Mucosa of gallbladder (tissue), 1 donor: Measurements from ENCODE around the gene BMPR1A. TPM values are rescaled to one million over a fixed set of nuclear protein-coding genes. Genes with fewer than 3 reads are reported as not detected.
"Not testable (repeated sequence)": the region's sequence is repeated elsewhere in the genome, so short reads cannot be mapped to it uniquely, and the experiment has no call there.

Experiments
- DNase-seq: peaks from one replicate; pipeline ENCODE4 v3.0.0-alpha.2; 2020; ENCODE audit warnings: low spot score
- total RNA-seq: library from RNA; stranded (reverse); gene quantifications from one replicate; pipeline ENCODE4 v1.2.1, GENCODE V29; 2021
- donor health status: DM: no; HTN: no; CAD: no.

The BMPR1A gene
- total RNA-seq, 1 donor from 2014 or later, result 55.3 TPM

GRCh38 chr10:86729677-86730076 lies 26.7 kb upstream of the BMPR1A start:
- no peak for DNase-seq

- peak; percentile 81 for DNase-seq
Measured at GRCh38 chr10:86730227-86730626, 26.2 kb upstream of the BMPR1A start.

GRCh38 chr10:86732771-86733170 lies 23.6 kb upstream of the BMPR1A start:
- no peak for DNase-seq

- DNase-seq, result peak; percentile 55
Measured at GRCh38 chr10:86733260-86733671, 23.2 kb upstream of the BMPR1A start.

GRCh38 chr10:86734207-86734988 lies 22.0 kb upstream of the BMPR1A start:
- DNase-seq, result no peak

- not testable (repeated sequence) for DNase-seq
Measured at GRCh38 chr10:86735278-86735677, 21.1 kb upstream of the BMPR1A start.

- DNase-seq, result no peak
Measured at GRCh38 chr10:86742230-86742629, 14.2 kb upstream of the BMPR1A start.

- DNase-seq, result peak; percentile 11
Measured at GRCh38 chr10:86744067-86744725, 12.2 kb upstream of the BMPR1A start.

- DNase-seq, result no peak
Measured at GRCh38 chr10:86747796-86748581, 8.4 kb upstream of the BMPR1A start.

- DNase-seq, result no peak
Measured at GRCh38 chr10:86749854-86750253, 6.6 kb upstream of the BMPR1A start.

GRCh38 chr10:86751477-86751876 lies 4.9 kb upstream of the BMPR1A start:
- DNase-seq, result no peak

GRCh38 chr10:86752311-86752710 lies 4.1 kb upstream of the BMPR1A start:
- DNase-seq, result no peak

- no peak for DNase-seq
Measured at GRCh38 chr10:86753051-86753450, 3.4 kb upstream of the BMPR1A start.

GRCh38 chr10:86753638-86754434 lies 2.6 kb upstream of the BMPR1A start:
- DNase-seq, result no peak

- no peak for DNase-seq
Measured at GRCh38 chr10:86755454-86755739, 1.0 kb upstream of the BMPR1A start.

- DNase-seq, result peak; percentile 92
Measured at GRCh38 chr10:86755740-86756510, 494 bp upstream of the BMPR1A start.

GRCh38 chr10:86757113-86757972 lies 924 bp downstream of the BMPR1A start:
- DNase-seq, result peak; percentile 14

- no peak for DNase-seq
Measured at GRCh38 chr10:86758189-86759072, 2.0 kb downstream of the BMPR1A start.

GRCh38 chr10:86759073-86759672 lies 2.8 kb downstream of the BMPR1A start:
- no peak for DNase-seq
